C4-2B (cell line): ENCODE measurements around the gene SRRM4.

Experiments
- CTCF ChIP-seq: fragments of 450-650 bp; conservative IDR thresholded peaks from 2 replicates; pipeline ENCODE4 v1.5.1; 2017; ENCODE audit warnings: mild to moderate bottlenecking
- ZFX ChIP-seq: fragments of 450-650 bp; IDR thresholded peaks from 2 replicates; pipeline ENCODE4 v1.6.1; 2017

- TF ChIP-seq ZFX (no peak), CTCF (no peak)
These were observed 79.8 kb downstream of the SRRM4 start for GRCh38 chr12:119060847-119061796.
